Upper lobe of right lung (tissue), 1 donor: ENCODE results near the gene TRO. TPM values are rescaled to one million over a fixed set of nuclear protein-coding genes. Genes with fewer than 3 reads are reported as not detected.

ENCODE experiments used
- ATAC-seq: fragments of 200-7000 bp; cut with Tn5 transposase; one replicate; pipeline ENCODE4 v1.9.1; 2020; ENCODE audit warnings: mild to moderate bottlenecking, moderate library complexity
- DNase-seq: peaks from one replicate; pipeline ENCODE4 v3.0.0-alpha.2; 2020
- H3K27ac ChIP-seq: fragments of 200-600 bp; one replicate; pipeline ENCODE4 v1.8.0; 2022
- H3K27me3 ChIP-seq: fragments of 200-600 bp; one replicate; pipeline ENCODE4 v1.8.0; 2022; ENCODE audit warnings: mild to moderate bottlenecking
- H3K36me3 ChIP-seq: fragments of 200-600 bp; one replicate; pipeline ENCODE4 v1.8.0; 2022
- H3K4me1 ChIP-seq: fragments of 200-600 bp; one replicate; pipeline ENCODE4 v1.8.0; 2022
- H3K4me3 ChIP-seq: fragments of 200-600 bp; one replicate; pipeline ENCODE4 v1.8.0; 2022; ENCODE audit warnings: mild to moderate bottlenecking
- H3K9me3 ChIP-seq: fragments of 200-600 bp; one replicate; pipeline ENCODE4 v1.8.0; 2022
- intact Hi-C: fragments of 100-400 bp; cut with DNase I; formaldehyde crosslinking; loops from one replicate; pipeline ENCODE4 v1.11.0; 2022
- total RNA-seq: library from RNA; stranded (reverse); fragmentation: NEBNext Ultra II Directional; extraction: Animal tissue kit (Norgen Biotek cat#: 25700); gene quantifications from one replicate; pipeline ENCODE4 v1.2.1, GENCODE V29; 2021
- TF ChIP-seq, protein P1 (sequence below): fragments of 200-600 bp; IDR thresholded peaks from one replicate; pipeline ENCODE4 v1.8.0; 2022; ENCODE audit warnings: antibody characterized with exemption
- donor health status: DM: no; HTN: yes; CAD: no; lungs with severe emphysema.

The TRO gene
- total RNA-seq, 1 donor from 2014 or later, result 2.7 TPM

DNA sequence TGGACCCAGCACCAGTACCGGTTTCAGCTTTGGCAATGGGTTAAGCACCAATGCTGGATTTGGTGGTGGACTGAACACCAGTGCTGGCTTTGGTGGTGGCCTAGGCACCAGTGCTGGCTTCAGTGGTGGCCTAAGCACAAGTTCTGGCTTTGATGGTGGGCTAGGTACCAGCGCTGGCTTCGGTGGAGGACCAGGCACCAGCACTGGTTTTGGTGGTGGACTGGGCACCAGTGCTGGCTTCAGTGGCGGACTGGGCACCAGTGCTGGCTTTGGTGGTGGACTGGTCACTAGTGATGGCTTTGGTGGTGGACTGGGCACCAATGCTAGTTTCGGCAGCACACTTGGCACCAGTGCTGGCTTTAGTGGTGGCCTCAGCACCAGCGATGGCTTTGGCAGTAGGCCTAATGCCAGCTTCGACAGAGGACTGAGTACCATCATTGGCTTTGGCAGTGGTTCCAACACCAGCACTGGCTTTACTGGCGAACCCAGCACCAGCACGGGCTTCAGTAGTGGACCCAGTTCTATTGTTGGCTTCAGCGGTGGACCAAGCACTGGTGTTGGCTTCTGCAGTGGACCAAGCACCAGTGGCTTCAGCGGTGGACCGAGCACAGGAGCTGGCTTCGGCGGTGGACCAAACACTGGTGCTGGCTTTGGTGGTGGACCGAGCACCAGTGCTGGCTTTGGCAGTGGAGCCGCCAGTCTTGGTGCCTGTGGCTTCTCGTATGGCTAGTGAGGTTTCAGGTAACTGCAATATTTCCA is 9.8 kb downstream of the TRO start:
- TF ChIP-seq, protein P1, sequence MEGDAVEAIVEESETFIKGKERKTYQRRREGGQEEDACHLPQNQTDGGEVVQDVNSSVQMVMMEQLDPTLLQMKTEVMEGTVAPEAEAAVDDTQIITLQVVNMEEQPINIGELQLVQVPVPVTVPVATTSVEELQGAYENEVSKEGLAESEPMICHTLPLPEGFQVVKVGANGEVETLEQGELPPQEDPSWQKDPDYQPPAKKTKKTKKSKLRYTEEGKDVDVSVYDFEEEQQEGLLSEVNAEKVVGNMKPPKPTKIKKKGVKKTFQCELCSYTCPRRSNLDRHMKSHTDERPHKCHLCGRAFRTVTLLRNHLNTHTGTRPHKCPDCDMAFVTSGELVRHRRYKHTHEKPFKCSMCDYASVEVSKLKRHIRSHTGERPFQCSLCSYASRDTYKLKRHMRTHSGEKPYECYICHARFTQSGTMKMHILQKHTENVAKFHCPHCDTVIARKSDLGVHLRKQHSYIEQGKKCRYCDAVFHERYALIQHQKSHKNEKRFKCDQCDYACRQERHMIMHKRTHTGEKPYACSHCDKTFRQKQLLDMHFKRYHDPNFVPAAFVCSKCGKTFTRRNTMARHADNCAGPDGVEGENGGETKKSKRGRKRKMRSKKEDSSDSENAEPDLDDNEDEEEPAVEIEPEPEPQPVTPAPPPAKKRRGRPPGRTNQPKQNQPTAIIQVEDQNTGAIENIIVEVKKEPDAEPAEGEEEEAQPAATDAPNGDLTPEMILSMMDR, result no peak
- no peak for ATAC-seq
- H3K27ac ChIP-seq, result no peak overlapping the region
- intact Hi-C loops, result no loop called here
- H3K9me3 ChIP-seq, result no peaks in the 10 kb centered on the region
- H3K4me3 ChIP-seq, result no peak overlapping the region
- no peaks in the 10 kb centered on the region for H3K4me1 ChIP-seq
- H3K27me3 ChIP-seq, result no peaks in the 10 kb centered on the region
- no peak for DNase-seq
- H3K36me3 ChIP-seq, result no peaks in the 10 kb centered on the region

DNA sequence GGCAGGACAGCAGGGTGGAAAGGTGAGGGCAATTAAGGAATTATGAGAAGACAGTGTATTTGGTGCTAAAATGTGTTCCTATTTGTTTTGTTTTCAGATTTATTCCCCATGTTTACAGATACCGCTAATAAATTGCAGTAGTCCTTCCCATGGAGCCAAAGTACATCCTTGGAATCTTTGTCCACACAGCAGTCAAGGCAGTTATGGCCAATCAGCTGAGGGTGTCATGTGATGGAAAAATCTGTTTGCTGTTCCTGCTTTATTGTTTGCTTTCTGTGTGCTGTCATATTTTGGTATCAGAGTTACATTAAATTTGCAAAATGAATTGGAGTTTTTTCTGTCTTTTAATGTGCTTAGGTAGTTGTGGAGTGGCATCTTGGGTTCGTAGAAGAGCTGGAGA is 10.5 kb downstream of the TRO start:
- Histone ChIP-seq H3K4me3 (no peak overlapping the region), H3K27me3 (no peaks in the 10 kb centered on the region), H3K9me3 (no peaks in the 10 kb centered on the region), H3K4me1 (no peaks in the 10 kb centered on the region), H3K36me3 (no peaks in the 10 kb centered on the region), H3K27ac (no peak overlapping the region)
- TF ChIP-seq, protein P1, result no peak
- ATAC-seq, result no peak
- no peak for DNase-seq
- intact Hi-C loops, result no loop called here

DNA sequence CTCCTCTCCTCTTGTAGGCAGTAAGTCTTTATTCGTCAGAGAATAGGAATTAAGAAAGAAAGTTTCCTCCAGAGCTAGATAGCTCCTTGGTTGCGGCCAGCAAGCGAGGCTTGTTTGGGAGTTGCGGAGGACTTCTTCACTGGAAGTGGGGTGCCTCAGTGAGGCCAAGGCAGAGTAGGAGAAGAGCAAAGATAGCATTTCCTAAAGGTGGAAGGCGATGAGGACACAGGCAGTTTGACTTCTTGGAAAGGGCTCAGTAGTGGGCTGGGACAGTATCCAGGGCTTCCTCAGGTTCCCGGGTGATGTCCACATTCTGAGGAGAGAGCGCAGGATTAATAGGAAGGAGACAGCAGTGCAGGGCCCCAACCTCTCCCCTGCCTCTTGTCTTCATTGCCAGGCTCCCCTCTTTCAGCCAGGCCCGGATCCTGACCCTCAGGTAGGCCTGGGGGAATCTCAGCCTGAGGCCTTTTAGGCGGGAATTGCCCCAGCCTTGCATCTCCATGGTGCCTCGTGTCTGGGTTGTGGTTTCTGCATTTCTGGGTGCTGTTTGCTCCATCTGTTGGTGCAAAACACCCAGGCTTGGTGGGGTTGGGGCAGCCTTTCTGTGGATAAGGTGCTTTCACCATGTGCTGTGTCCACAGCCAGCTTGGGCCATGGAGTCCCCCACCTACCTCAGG is 12.7 kb downstream of the TRO start:
- DNase-seq (no peak), ATAC-seq (no peak)
- Histone ChIP-seq H3K27me3 (no peaks in the 10 kb centered on the region), H3K4me1 (no peaks in the 10 kb centered on the region), H3K9me3 (no peaks in the 10 kb centered on the region), H3K27ac (no peak overlapping the region), H3K4me3 (no peak overlapping the region), H3K36me3 (no peaks in the 10 kb centered on the region)
- TF ChIP-seq, protein P1, result no peak
- intact Hi-C loops, result no loop called here

DNA sequence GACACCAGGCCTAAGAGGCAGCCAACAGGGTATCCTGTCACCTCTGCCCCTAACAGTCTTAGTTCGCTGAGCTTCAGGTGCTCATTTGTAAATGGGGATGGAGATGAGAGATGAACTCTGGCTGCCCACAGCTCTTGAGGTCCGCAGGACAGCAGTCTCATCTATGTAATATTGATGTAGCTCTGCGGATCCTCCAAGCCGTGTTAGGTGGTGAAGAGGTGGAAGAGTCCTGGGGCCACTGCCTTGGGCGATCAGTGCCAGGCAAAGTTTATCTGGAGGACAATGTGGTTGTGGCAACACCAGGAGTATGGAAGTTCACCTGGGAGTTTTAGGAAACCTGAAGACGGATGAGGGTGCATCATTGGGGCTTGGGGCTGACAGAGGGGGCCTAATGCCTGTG is 13.4 kb downstream of the TRO start:
- TF ChIP-seq, protein P1, result no peak
- DNase-seq (no peak), ATAC-seq (no peak)
- intact Hi-C loops, result no loop called here
- no peaks in the 10 kb centered on the region for H3K9me3 ChIP-seq
- H3K27ac ChIP-seq, result no peak overlapping the region
- no peak overlapping the region for H3K4me3 ChIP-seq
- H3K4me1 ChIP-seq, result no peaks in the 10 kb centered on the region
- H3K36me3 ChIP-seq, result no peaks in the 10 kb centered on the region
- H3K27me3 ChIP-seq, result no peaks in the 10 kb centered on the region

DNA sequence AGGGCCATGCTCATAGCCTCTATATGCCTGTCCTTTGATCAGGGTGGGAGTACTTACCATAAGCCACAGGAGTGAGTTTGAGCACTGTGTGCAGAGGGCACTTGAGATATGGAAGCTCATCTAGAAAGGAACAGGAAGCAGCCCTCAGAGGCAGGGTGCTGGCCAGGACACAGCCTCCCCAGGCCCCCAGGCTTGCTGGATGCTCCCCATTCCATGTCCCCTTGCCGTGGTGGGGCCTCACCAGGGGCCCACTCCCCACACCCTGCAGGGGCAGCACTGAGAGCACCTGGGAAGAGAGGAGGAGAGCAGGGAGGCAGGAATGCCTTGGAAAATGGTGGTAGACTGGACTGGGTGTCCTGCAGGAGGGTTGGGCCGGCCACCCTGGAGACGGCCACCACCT is 14.3 kb downstream of the TRO start:
- TF ChIP-seq, protein P1, result no peak
- no peak for DNase-seq
- H3K4me1 ChIP-seq, result no peaks in the 10 kb centered on the region
- no peak overlapping the region for H3K4me3 ChIP-seq
- no peaks in the 10 kb centered on the region for H3K36me3 ChIP-seq
- H3K27me3 ChIP-seq, result no peaks in the 10 kb centered on the region
- H3K27ac ChIP-seq, result no peak overlapping the region
- intact Hi-C loops, result no loop called here
- no peaks in the 10 kb centered on the region for H3K9me3 ChIP-seq
- ATAC-seq, result no peak
